Spleen (tissue), 7 donors: Measurements from ENCODE around the gene ADAP1.

Experiments
- POLR2A ChIP-seq, 3 donors: fragments of 450-650 bp; IDR thresholded peaks; one replicate each; pipeline ENCODE4 v1.5.1; 2017; ENCODE audit warnings: antibody characterized with exemption in 3 of 3, mild to moderate bottlenecking in 1 of 3
- POLR2AphosphoS5 ChIP-seq, 3 donors: sonication (generic); formaldehyde crosslinking; IDR thresholded peaks; one replicate each; pipeline ENCODE4 v1.5.1; 2017; ENCODE audit warnings: antibody characterized with exemption in 3 of 3
- TF ChIP-seq, protein P1 (sequence below), 11 experiments: fragments of 200-600 bp in 7 of 11; fragments of 450-650 bp in 4 of 11; sonication (generic) in 4 of 11; IDR thresholded peaks in 8 of 11; conservative IDR thresholded peaks in 3 of 11; 1 replicate in 7 of 11; 2 replicates in 4 of 11; pipeline versions ENCODE4 v1.4.0 to v1.8.0; 2016 to 2021; ENCODE audit warnings: antibody characterized with exemption in 11 of 11, inconsistent platforms in 4 of 11, mild to moderate bottlenecking in 1 of 11
- donor health status: DM: no; HTN: no; CAD: no; lungs with moderate emphysema.
- donor health status: DM: no; HTN: no; CAD: no.
- donor health status: DM: no; HTN: no; CAD: no.

DNA sequence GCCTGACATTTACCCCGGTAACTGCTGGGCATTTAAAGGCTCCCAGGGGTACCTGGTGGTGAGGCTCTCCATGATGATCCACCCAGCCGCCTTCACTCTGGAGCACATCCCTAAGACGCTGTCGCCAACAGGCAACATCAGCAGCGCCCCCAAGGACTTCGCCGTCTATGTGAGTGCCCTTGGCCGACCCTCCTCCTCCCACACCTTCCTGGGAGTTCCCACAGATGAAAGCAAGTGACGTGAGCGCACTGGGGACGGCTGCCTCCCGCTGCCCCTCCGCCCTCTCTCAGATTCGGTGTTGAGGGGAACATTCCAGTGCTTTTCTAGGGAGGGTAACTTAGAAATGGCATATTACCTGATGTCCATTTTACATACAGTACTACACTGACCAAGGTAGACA, 85.1 kb downstream of the ADAP1 start:
- TF ChIP-seq, protein P1, sequence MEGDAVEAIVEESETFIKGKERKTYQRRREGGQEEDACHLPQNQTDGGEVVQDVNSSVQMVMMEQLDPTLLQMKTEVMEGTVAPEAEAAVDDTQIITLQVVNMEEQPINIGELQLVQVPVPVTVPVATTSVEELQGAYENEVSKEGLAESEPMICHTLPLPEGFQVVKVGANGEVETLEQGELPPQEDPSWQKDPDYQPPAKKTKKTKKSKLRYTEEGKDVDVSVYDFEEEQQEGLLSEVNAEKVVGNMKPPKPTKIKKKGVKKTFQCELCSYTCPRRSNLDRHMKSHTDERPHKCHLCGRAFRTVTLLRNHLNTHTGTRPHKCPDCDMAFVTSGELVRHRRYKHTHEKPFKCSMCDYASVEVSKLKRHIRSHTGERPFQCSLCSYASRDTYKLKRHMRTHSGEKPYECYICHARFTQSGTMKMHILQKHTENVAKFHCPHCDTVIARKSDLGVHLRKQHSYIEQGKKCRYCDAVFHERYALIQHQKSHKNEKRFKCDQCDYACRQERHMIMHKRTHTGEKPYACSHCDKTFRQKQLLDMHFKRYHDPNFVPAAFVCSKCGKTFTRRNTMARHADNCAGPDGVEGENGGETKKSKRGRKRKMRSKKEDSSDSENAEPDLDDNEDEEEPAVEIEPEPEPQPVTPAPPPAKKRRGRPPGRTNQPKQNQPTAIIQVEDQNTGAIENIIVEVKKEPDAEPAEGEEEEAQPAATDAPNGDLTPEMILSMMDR (IDR thresholded peaks at IDR 0.05 in 8 of 11, conservative IDR thresholded peaks at IDR 0.05 in 3 of 11), result no peak
- TF ChIP-seq POLR2AphosphoS5 (IDR thresholded peaks at IDR 0.05) (peak in 2 of 3 donors; percentile 17 to 29), POLR2A (IDR thresholded peaks at IDR 0.05) (no peak)
